Uterus (tissue), 2 donors: Measurements from ENCODE around the gene KIN.

Source experiments
- CTCF ChIP-seq, 4 experiments: fragments of 200-600 bp in 2 of 4; fragments of 450-650 bp in 2 of 4; sonication (generic) in 2 of 4; IDR thresholded peaks; one replicate each; pipeline ENCODE4 v1.5.1; 2016 to 2019; ENCODE audit warnings: antibody characterized with exemption in 4 of 4, mild to moderate bottlenecking in 2 of 4, moderate library complexity in 1 of 4
- POLR2A ChIP-seq, 2 donors: fragments of 450-650 bp; IDR thresholded peaks; one replicate each; pipeline ENCODE4 v1.6.1; 2016; ENCODE audit warnings: antibody characterized with exemption in 2 of 2, mild to moderate bottlenecking in 1 of 2, moderate library complexity in 1 of 2

- TF ChIP-seq CTCF (IDR thresholded peaks at IDR 0.05) (no peak), POLR2A (IDR thresholded peaks at IDR 0.05) (no peak)
These were observed 1.4 kb downstream of the KIN start for GRCh38 chr10:7786430-7786829.
